KBM-7 (cell line): ENCODE results near the gene RIPOR2.
"Not testable (repeated sequence)": the region's sequence is repeated elsewhere in the genome, so short reads cannot be mapped to it uniquely, and the experiment has no call there.

Experiments used
- DNase-seq: peaks from one replicate; pipeline ENCODE4 v3.0.0-alpha.2; 2015
- in situ Hi-C: fragments of 300-500 bp; cut with MboI; formaldehyde crosslinking; loops from 2 replicates; pipeline ENCODE4 v1.14.3; 2020; ENCODE audit warnings: low sequenced_read_pairs, low pct_unique_long_range_greater_than_20kb, mixed read lengths

Gene RIPOR2

GRCh38 chr6:24759718-24760117 lies 176.0 kb downstream of the RIPOR2 start:
- no peak for DNase-seq
- in situ Hi-C loops = loop anchor here (25.0 kb wide), 1 partner anchor 172 kb away; no protein-coding TSS in a partner anchor

- in situ Hi-C loops = loop anchor here (25.0 kb wide), 1 partner anchor 170 kb away; no protein-coding TSS in a partner anchor
- no peak for DNase-seq
These were observed 178.1 kb downstream of the RIPOR2 start for GRCh38 chr6:24757611-24758010.

GRCh38 chr6:24755279-24755678 lies 180.5 kb downstream of the RIPOR2 start:
- DNase-seq = no peak
- in situ Hi-C loops = loop anchor here (25.0 kb wide), 1 partner anchor 168 kb away; no protein-coding TSS in a partner anchor

- not testable (repeated sequence) for DNase-seq
- in situ Hi-C loops = loop anchor here (25.0 kb wide), 1 partner anchor 167 kb away; no protein-coding TSS in a partner anchor
These were observed 181.4 kb downstream of the RIPOR2 start for GRCh38 chr6:24754378-24754777.
